KOPT-K1 (cell line): ENCODE measurements around the gene ZBTB39.
"Not testable (repeated sequence)": the region's sequence is repeated elsewhere in the genome, so short reads cannot be mapped to it uniquely, and the experiment has no call there.

ENCODE experiments used
- H3K27ac ChIP-seq: fragments of 200-600 bp; sonication (generic); 2 replicates; pipeline ENCODE4 v1.5.1; 2016; ENCODE audit warnings: antibody characterized with exemption, mild to moderate bottlenecking, low read depth, low read length; ENCODE audit not compliant: poor library complexity, severe bottlenecking
- H3K36me3 ChIP-seq: fragments of 200-600 bp; sonication (generic); 2 replicates; pipeline ENCODE4 v1.5.1; 2017; ENCODE audit warnings: antibody characterized with exemption, mild to moderate bottlenecking, low read length, moderate library complexity; ENCODE audit not compliant: insufficient read depth
- H3K9me3 ChIP-seq: fragments of 200-600 bp; sonication (generic); 2 replicates; pipeline ENCODE4 v1.5.1; 2017; ENCODE audit warnings: antibody characterized with exemption, low read length, mild to moderate bottlenecking; ENCODE audit not compliant: insufficient read depth, poor library complexity, severe bottlenecking

ZBTB39 gene

GRCh38 chr12:56996793-56997545, 9.4 kb downstream of the ZBTB39 start:
- Histone ChIP-seq H3K27ac (no peak overlapping the region), H3K9me3 (no peaks in the 10 kb centered on the region), H3K36me3 (peaks cover 53% of the 10 kb centered on the region)

GRCh38 chr12:56995930-56996496, 10.3 kb downstream of the ZBTB39 start:
- H3K9me3 ChIP-seq = no peaks in the 10 kb centered on the region
- H3K27ac ChIP-seq = no peak overlapping the region
- H3K36me3 ChIP-seq = peaks cover 43% of the 10 kb centered on the region

- Histone ChIP-seq H3K9me3 (no peaks in the 10 kb centered on the region), H3K27ac (no peak overlapping the region), H3K36me3 (peaks cover 37% of the 10 kb centered on the region)
Observed at GRCh38 chr12:56995201-56995929, 11.0 kb downstream of the ZBTB39 start.

GRCh38 chr12:56994231-56994746, 12.1 kb downstream of the ZBTB39 start:
- H3K27ac ChIP-seq = no peak overlapping the region
- no peaks in the 10 kb centered on the region for H3K9me3 ChIP-seq
- peaks cover 26% of the 10 kb centered on the region for H3K36me3 ChIP-seq

- Histone ChIP-seq H3K36me3 (peaks cover 18% of the 10 kb centered on the region), H3K9me3 (no peaks in the 10 kb centered on the region), H3K27ac (no peak overlapping the region)
Observed at GRCh38 chr12:56993346-56993745, 13.0 kb downstream of the ZBTB39 start.

- Histone ChIP-seq H3K36me3 (peaks cover 7% of the 10 kb centered on the region; the same call in 1 of the 2 replicates), H3K9me3 (no peaks in the 10 kb centered on the region), H3K27ac (no peak overlapping the region)
Observed at GRCh38 chr12:56991319-56992246, 14.8 kb downstream of the ZBTB39 start.

GRCh38 chr12:56990648-56991318, 15.6 kb downstream of the ZBTB39 start:
- Histone ChIP-seq H3K36me3 (no peaks in the 10 kb centered on the region), H3K9me3 (no peaks in the 10 kb centered on the region), H3K27ac (no peak overlapping the region)

GRCh38 chr12:56989861-56990610, 16.3 kb downstream of the ZBTB39 start:
- Histone ChIP-seq H3K27ac (no peak overlapping the region), H3K9me3 (no peaks in the 10 kb centered on the region), H3K36me3 (no peaks in the 10 kb centered on the region)

GRCh38 chr12:56988207-56988739, 18.1 kb downstream of the ZBTB39 start:
- Histone ChIP-seq H3K9me3 (no peaks in the 10 kb centered on the region), H3K27ac (no peak overlapping the region), H3K36me3 (no peaks in the 10 kb centered on the region)

- H3K9me3 ChIP-seq = no peaks in the 10 kb centered on the region
- no peaks in the 10 kb centered on the region for H3K36me3 ChIP-seq
- no peak overlapping the region for H3K27ac ChIP-seq
Observed at GRCh38 chr12:56987551-56988053, 18.7 kb downstream of the ZBTB39 start.

GRCh38 chr12:56987011-56987410, 19.3 kb downstream of the ZBTB39 start:
- Histone ChIP-seq H3K36me3 (no peaks in the 10 kb centered on the region), H3K27ac (no peak overlapping the region), H3K9me3 (no peaks in the 10 kb centered on the region)

GRCh38 chr12:56985714-56986113, 20.6 kb downstream of the ZBTB39 start:
- H3K36me3 ChIP-seq, H3K9me3 ChIP-seq, H3K27ac ChIP-seq: not testable (repeated sequence)

- no peak overlapping the region for H3K27ac ChIP-seq
- no peaks in the 10 kb centered on the region for H3K9me3 ChIP-seq
- no peaks in the 10 kb centered on the region for H3K36me3 ChIP-seq
Observed at GRCh38 chr12:56983386-56983785, 23.0 kb downstream of the ZBTB39 start.
